Stimulated activated CD8-positive, alpha-beta memory T cell treated with anti-CD3 and anti-CD28 coated beads, Interleukin-12 subunit alpha, Interleukin-12 subunit beta, amount 100 ng/mL, for 24 hours (primary cell): ENCODE results near the gene MED12L.

Experiments
- DNase-seq: peaks from one replicate; pipeline ENCODE4 v3.0.0-alpha.2; 2020; ENCODE audit errors: extremely low read depth

MED12L gene

GRCh38 chr3:151452368-151452767 lies 366.9 kb downstream of the MED12L start:
- DNase-seq = no peak

- DNase-seq = no peak
These were observed 367.4 kb downstream of the MED12L start for GRCh38 chr3:151452841-151453240.

- no peak for DNase-seq
These were observed 370.6 kb downstream of the MED12L start for GRCh38 chr3:151456065-151456464.

- no peak for DNase-seq
These were observed 373.9 kb downstream of the MED12L start for GRCh38 chr3:151459358-151459757.

- no peak for DNase-seq
These were observed 374.8 kb downstream of the MED12L start for GRCh38 chr3:151460228-151460627.

GRCh38 chr3:151460774-151461450 lies 375.4 kb downstream of the MED12L start, which contains the start of gene IGSF10:
IGSF10 (minus strand) TSS chr3:151461061; CDS start chr3:151458709, 2,352 bp downstream.
- DNase-seq = no peak

- no peak for DNase-seq
These were observed 376.9 kb downstream of the MED12L start for GRCh38 chr3:151462278-151462780.

- no peak for DNase-seq
These were observed 377.5 kb downstream of the MED12L start for GRCh38 chr3:151462991-151463390.

GRCh38 chr3:151467069-151467468 lies 381.6 kb downstream of the MED12L start:
- DNase-seq = no peak

GRCh38 chr3:151468284-151468917 lies 382.9 kb downstream of the MED12L start:
- DNase-seq = no peak

- no peak for DNase-seq
These were observed 391.0 kb downstream of the MED12L start for GRCh38 chr3:151476344-151477018.

- DNase-seq = no peak
These were observed 392.3 kb downstream of the MED12L start for GRCh38 chr3:151477591-151478334.

GRCh38 chr3:151478335-151478697 lies 392.9 kb downstream of the MED12L start:
- DNase-seq = no peak

- DNase-seq = no peak
These were observed 394.0 kb downstream of the MED12L start for GRCh38 chr3:151479452-151479851.

- DNase-seq = no peak
These were observed 395.0 kb downstream of the MED12L start for GRCh38 chr3:151480492-151480891.

- DNase-seq = no peak
These were observed 398.0 kb downstream of the MED12L start for GRCh38 chr3:151483488-151483887.

- no peak for DNase-seq
These were observed 398.6 kb downstream of the MED12L start for GRCh38 chr3:151483961-151484520.
